ENCODE data around the gene MTRR.
A peak's percentile ranks its signal among the peaks of the same experiment; 100 is the strongest.
"Not testable (repeated sequence)": the region's sequence is repeated elsewhere in the genome, so short reads cannot be mapped to it uniquely, and the experiment has no call there.

Gene MTRR

DNA sequence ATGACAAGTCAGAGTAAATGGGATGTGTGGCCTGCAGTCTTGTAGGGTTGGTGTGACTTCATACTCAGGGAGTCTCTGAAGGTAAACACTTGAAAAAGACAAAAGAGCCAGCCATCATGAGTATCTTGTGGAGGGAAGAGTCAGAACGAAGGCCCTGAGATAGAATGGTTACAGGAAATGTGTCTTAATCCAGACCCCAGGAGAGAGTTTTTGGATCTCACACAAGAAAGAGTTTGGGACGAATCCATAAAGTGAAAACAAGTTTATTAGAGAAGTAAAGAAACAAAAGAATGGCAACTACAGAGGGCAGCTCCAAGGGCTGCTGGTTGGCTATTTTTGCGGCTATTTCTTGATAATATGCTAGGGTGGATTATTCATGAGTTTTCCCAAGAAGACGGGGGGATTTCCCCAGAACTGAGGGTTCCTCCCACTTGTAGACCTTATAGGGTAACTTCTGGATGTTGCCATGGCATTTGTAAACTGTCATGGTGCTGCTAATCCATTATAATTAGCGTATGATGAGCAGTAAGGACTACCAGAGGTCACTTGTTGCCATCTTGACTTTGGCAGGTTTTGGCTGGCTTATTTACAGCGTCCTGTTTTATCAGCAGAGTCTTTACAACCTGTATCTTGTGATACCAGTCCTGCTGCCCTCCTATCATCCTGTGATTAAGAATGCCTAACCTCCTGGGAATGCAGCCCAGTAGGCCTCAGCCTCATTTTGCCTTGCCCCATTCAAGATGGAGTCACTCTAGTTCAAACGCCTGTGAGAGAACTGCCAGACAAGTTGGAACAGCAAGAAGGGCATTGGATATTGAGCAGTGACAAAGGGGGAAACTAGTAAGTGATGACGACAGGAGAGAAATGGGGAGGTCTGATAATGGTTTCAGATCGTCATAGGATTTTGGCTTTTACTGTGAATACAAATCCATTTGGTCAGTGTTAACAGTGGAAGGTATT is 34.0 kb downstream of the MTRR start:
- DNase-seq, result no peak

- DNase-seq, result no peak
Observed at GRCh38 chr5:7904170-7904569, 35.2 kb downstream of the MTRR start.

DNA sequence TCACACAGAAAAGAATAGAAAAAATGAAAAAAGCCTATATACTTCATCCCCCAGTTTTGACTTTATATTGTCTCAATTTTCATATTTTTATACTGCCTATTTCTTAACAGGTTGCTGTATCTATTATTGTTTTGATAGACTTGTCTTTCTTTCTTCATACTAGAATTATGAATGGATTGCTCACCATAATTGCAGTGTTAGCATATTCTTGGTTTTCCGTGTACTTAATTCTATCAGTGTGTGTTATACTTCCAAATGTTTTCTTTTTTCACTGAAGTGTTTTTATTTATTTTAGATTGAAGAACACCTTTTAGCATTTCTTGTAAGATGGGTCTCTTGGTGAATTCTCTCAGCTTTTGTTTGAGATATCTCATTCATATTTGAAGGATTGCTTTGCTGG is 38.7 kb downstream of the MTRR start:
- DNase-seq, result no peak

- no peak for DNase-seq
Observed at GRCh38 chr5:7908317-7908716, 39.4 kb downstream of the MTRR start.

DNA sequence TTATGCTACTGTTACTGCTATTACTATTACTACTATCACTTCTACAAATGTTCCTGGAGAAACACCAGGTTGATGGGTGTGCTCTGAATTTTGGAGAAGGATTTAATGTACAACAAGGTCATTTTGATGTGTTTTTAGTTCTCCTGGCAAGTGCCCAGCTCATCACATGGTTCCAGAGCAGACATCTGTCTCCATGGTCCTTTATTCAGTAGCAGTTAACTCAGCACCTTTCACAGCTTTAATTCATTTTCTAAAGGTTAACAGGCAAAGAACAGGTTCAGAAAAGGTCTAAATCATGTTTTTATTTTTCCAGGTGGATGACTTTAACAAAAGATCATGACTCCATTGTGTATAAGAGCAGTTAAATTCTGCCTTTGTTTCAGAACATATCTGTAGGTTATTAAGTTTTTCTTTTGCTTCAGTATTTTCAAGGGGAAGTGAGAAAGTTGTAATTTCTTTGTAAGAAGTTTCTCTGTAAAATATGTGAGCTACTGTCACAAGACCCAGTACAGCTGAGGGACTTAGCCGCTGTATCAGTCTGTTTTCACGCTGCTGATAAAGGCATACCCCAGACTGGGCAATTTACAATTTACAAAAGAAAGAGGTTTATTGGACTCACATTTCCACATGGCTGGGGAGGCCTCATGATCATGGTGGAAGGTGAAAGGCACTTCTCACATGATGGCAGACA is 41.9 kb downstream of the MTRR start:
- DNase-seq, result peak; percentile 8

DNA sequence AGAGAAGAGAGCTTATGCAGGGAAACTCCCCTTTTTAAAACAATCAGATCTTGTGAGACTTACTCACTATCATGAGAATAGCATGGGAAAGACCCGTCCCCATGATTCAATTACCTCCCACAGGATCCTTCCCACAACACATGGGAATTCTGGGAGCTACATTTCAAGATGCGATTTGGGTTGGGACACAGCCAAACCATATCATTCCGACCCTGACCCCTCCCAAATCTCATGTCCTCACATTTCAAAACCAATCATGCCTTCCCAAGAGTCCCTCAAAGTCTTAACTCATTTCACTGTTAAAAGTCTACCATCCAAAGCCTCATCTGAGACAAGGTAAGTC is 42.5 kb downstream of the MTRR start:
- not testable (repeated sequence) for DNase-seq

DNA sequence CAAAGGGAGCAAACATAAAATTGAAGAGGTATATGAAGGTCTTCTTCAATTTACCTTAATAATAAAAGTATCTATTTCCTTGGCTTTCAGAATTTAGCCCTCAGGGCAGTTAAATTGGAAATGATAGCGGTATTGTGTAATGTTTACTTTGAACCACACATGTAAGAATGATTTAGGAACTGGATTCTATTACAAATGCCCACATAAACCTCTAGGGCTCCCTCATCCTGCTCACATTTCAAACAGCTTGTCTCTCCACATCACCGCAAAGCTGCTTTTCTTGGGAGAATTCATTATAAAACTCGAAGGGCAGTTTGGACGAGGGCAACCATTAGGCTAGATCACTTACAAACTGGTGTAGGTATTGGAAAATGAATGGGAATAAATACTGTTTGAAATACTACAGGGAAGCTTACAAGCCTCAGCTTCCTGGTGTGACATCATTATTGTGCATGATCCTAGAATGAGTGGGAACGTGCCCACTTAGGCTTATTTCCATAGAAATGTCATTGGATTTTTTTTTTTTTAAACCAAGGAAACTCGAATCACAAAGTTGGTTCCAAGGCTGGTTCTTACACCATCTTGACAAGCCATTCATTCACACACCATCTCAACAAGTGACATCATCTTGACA is 47.3 kb downstream of the MTRR start:
- DNase-seq, result no peak

DNA sequence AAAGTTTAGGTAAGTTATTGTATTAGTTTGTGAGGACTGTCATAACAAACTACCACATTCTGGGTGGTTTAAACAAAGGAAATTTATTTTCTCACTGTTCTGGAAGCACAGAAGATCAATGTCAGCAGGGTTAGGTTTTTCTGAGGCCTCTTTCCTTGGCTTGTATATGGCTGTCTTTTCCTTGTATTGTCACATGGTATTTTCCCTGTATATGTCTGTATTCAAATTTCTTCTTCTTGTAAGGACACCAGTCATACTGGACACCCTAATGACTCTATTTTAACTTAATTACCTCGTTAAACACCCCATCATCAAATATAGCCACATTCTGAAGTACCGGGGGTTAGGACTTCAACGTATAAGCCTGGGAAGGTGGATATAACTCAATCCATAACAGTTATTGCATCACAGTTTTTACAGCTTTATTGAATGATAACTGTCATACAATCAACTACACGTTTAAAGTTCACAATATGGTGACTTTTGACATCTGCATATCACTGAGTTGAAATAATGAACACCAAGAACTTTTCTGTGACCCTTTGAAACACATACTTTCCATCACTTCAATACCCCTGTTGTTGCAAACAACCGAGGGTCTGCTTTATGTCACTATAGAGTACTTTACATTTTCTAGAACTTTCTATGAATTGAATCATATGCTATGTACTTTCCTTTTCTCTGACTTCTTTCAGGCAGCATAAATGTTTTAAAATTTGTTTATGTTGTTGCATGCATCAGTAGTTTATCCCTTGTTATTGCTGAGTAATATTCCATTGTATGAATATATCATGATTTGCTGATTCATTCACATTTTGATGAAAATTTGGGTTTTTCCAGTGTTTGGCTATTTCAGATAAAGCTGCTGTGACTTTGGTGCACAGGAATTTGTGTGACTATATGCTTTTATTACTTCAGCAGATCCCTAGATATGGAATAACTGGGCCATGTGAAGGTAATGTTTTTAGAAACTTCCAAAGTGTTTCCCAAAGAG is 48.5 kb downstream of the MTRR start:
- no peak for DNase-seq

- DNase-seq, result no peak
Observed at GRCh38 chr5:7925961-7926695, 57.2 kb downstream of the MTRR start.

DNA sequence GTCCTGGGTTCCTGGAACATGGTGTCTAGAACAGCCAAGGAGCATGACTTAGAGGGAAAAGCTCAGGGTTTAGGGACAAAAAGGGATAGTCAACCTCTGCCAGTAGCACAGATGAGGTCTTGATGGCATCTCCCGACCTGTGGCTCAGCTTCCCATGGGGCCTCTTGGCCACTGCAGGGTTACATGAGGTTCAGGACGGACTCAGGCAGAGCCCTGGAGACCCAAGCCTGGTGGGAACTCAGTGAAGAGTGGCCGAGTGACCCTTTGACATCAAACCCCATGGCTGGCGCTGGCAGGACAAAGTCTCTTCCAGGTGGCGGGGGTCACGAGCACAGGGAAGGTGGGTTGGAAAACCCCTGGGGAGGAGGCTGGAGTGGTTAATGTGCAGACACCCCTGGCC is 57.8 kb downstream of the MTRR start:
- no peak for DNase-seq

DNA sequence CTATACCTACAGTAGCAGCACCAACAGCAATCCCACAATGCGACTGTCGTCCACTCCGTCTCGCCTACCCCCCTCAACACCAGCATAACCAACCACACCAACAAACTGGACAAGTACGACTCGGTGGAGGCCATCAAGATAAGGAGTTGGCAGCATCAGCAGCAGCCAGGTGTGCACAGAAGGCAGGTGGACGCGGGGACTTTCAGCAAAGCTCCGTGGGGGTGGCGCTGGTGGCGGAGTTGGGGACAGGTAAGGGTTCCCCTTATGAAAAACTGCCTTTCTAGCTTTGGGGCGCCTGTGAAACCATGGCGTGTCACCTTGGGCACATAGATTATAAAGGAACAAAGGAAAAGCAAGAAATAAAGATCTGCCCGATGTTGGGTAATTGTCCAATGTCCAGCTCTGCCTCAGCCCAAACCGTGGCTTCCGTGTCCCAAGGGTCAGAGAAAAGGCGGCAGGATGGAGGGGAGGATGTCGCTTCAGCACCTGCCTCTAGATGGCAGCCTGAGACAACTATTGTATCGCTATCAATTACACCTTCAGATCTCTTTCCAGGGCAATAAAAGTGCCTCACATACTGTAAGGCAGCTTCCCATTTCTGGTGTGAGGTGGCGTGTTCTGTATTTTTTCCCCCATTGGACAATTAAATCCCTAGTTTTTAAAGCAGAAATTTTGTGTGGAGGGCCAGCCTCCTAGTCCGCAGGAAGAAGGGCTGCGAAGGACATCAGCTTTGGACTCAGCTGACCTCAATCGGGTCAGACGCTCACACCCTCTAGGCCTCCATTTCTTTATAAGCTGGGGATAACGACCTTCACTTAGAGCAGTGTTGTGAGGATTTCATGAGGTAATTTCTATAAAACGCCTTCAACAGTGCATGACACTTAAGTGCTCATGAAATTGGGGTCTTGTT is 58.8 kb downstream of the MTRR start:
- peak; percentile 73 for DNase-seq

- DNase-seq, result peak; percentile 9
Observed at GRCh38 chr5:7930011-7930410, 61.1 kb downstream of the MTRR start.

- DNase-seq, result peak; percentile 23
Observed at GRCh38 chr5:7941692-7942091, 72.7 kb downstream of the MTRR start.

DNA sequence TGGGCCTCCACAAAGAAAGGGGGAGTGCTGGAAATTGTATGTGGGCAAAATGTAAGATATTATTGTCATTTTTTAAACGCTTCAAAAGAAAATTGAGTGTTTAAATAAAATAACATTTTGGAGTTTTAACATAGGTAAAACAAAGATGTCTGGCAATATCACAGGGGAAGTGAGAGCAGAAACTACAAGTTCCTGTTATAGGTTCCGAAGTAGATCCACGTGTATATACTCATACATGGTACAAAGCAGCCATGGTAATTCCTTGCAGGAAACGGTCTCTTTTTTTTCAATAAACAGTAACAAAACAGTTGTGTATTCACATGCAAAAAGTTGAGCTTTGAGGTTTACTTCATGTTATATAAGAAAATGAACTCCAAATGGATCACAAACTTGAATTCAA is 78.4 kb downstream of the MTRR start:
- no peak for DNase-seq

All from NCI-H2171 (cell line).